HepG2 (cell line): Measurements from ENCODE around the gene RHOT2. TPM values are rescaled to one million over a fixed set of nuclear protein-coding genes. Genes with fewer than 3 reads are reported as not detected.

Experiments
- ARID5B ChIP-seq: IDR thresholded peaks from 2 replicates; pipeline ENCODE4 v1.4.0; 2020; ENCODE audit warnings: mild to moderate bottlenecking, missing genetic modification reagents
- CCDC6 ChIP-seq: sonication (generic); formaldehyde crosslinking; IDR thresholded peaks from 2 replicates; pipeline ENCODE4 v1.8.1; 2022; ENCODE audit warnings: mild to moderate bottlenecking, missing genetic modification reagents, moderate library complexity
- GLI4 ChIP-seq: sonication (generic); formaldehyde crosslinking; IDR thresholded peaks from 2 replicates; pipeline ENCODE4 v1.5.1; 2020; ENCODE audit warnings: missing genetic modification reagents, mild to moderate bottlenecking, moderate library complexity, borderline replicate concordance
- GZF1 ChIP-seq: sonication (generic); formaldehyde crosslinking; IDR thresholded peaks from 2 replicates; pipeline ENCODE4 v1.5.1; 2020; ENCODE audit warnings: mild to moderate bottlenecking, missing genetic modification reagents
- KLF6 ChIP-seq: IDR thresholded peaks from 2 replicates; pipeline ENCODE4 v1.8.0; 2016; ENCODE audit warnings: missing biosample characterization, missing genetic modification reagents
- SNAPC2 ChIP-seq: sonication (generic); formaldehyde crosslinking; IDR thresholded peaks from 2 replicates; pipeline ENCODE4 v1.8.1; 2022; ENCODE audit warnings: mild to moderate bottlenecking, missing genetic modification reagents
- TCF7 ChIP-seq: sonication (generic); IDR thresholded peaks from 2 replicates; pipeline ENCODE4 v1.6.1; 2016; ENCODE audit warnings: antibody characterized with exemption, low read depth
- TGIF2 ChIP-seq: IDR thresholded peaks from 2 replicates; pipeline ENCODE4 v1.6.1; 2016; ENCODE audit warnings: control low read depth, missing compliant biosample characterization
- UBTF ChIP-seq: sonication (generic); formaldehyde crosslinking; IDR thresholded peaks from 2 replicates; pipeline ENCODE4 v1.4.0; 2020; ENCODE audit warnings: mild to moderate bottlenecking, missing genetic modification reagents
- ZBTB20 ChIP-seq: sonication (generic); formaldehyde crosslinking; IDR thresholded peaks from 2 replicates; pipeline ENCODE4 v1.8.1; 2023; ENCODE audit warnings: missing genetic modification reagents, low read depth, mild to moderate bottlenecking, borderline replicate concordance
- ZEB1 ChIP-seq: IDR thresholded peaks from 2 replicates; pipeline ENCODE4 v1.6.1; 2012; ENCODE audit warnings: mild to moderate bottlenecking, low read depth, inconsistent platforms; ENCODE audit not compliant: insufficient replicate concordance
- ZFYVE20 ChIP-seq: sonication (generic); formaldehyde crosslinking; IDR thresholded peaks from 2 replicates; pipeline ENCODE4 v1.8.0; 2023; ENCODE audit warnings: low read depth, mild to moderate bottlenecking, moderate library complexity, missing genetic modification reagents, borderline replicate concordance
- ZNF235 ChIP-seq: sonication (generic); formaldehyde crosslinking; IDR thresholded peaks from 2 replicates; pipeline ENCODE4 v1.8.1; 2023; ENCODE audit warnings: mild to moderate bottlenecking, missing genetic modification reagents, borderline replicate concordance
- ZNF430 ChIP-seq: sonication (generic); formaldehyde crosslinking; IDR thresholded peaks from 2 replicates; pipeline ENCODE4 v1.9.0; 2021; ENCODE audit warnings: mild to moderate bottlenecking, missing genetic modification reagents
- ZNF547 ChIP-seq: sonication (generic); formaldehyde crosslinking; IDR thresholded peaks from 2 replicates; pipeline ENCODE4 v1.5.1; 2020; ENCODE audit warnings: mild to moderate bottlenecking, missing genetic modification reagents
- ZNF564 ChIP-seq: sonication (generic); formaldehyde crosslinking; IDR thresholded peaks from 2 replicates; pipeline ENCODE4 v1.8.1; 2023; ENCODE audit warnings: mild to moderate bottlenecking, missing genetic modification reagents
- ZNF784 ChIP-seq: sonication (generic); formaldehyde crosslinking; IDR thresholded peaks from 2 replicates; pipeline ENCODE4 v1.5.1; 2020; ENCODE audit warnings: missing genetic modification reagents, mild to moderate bottlenecking, borderline replicate concordance
- ZNF790 ChIP-seq: sonication (generic); formaldehyde crosslinking; IDR thresholded peaks from 2 replicates; pipeline ENCODE4 v1.8.0; 2022; ENCODE audit warnings: missing genetic modification reagents, mild to moderate bottlenecking, borderline replicate concordance
- ZNF83 ChIP-seq: sonication (generic); formaldehyde crosslinking; IDR thresholded peaks from 2 replicates; pipeline ENCODE4 v1.4.0; 2020; ENCODE audit warnings: missing genetic modification reagents, mild to moderate bottlenecking, borderline replicate concordance
- polyA plus RNA-seq, 8 experiments: library from polyadenylated mRNA; depleted of rRNA in 3 of 8; stranded (reverse) in 7 of 8; unstranded in 1 of 8; fragments of >200 nt; fragmentation: Illumina TruSeq in 4 of 8; extraction: Trizol in 4 of 8; gene quantifications; 2 replicates each; pipeline versions ENCODE4 v1.2.1 to v1.2.3, GENCODE V29; 2011 to 2016; ENCODE audit warnings: low read depth in 4 of 8, missing spikeins in 1 of 8, mixed read lengths in 1 of 8; ENCODE audit not compliant: insufficient read depth in 1 of 8
- total RNA-seq, 5 experiments: library from RNA; depleted of rRNA; stranded (reverse); fragments of >200 nt; fragmentation: Illumina TruSeq; extraction: Trizol; gene quantifications; 2 replicates each; pipeline ENCODE4 v1.2.3, GENCODE V29; 2016; ENCODE audit warnings: low read depth in 1 of 5
- TF ChIP-seq, protein P1 (sequence below): sonication (generic); formaldehyde crosslinking; IDR thresholded peaks from 2 replicates; pipeline ENCODE4 v1.5.0; 2020; ENCODE audit warnings: missing genetic modification reagents

The RHOT2 gene
- total and polyA plus RNA-seq, 2 of the 13 experiments (the other 11 are each of a cell fraction or from before 2014, with no cell fraction given) = 63.6 to 76.9 TPM

GRCh38 chr16:641326-642188 lies 26.4 kb upstream of the RHOT2 start, which contains the start of gene MCRIP2 (continued):
- TF ChIP-seq, protein P1, sequence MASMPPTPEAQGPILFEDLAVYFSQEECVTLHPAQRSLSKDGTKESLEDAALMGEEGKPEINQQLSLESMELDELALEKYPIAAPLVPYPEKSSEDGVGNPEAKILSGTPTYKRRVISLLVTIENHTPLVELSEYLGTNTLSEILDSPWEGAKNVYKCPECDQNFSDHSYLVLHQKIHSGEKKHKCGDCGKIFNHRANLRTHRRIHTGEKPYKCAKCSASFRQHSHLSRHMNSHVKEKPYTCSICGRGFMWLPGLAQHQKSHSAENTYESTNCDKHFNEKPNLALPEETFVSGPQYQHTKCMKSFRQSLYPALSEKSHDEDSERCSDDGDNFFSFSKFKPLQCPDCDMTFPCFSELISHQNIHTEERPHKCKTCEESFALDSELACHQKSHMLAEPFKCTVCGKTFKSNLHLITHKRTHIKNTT = no peak
- TF ChIP-seq TGIF2 (peak; percentile 48; the same call in 1 of the 2 replicates), GLI4 (CRISPR knock-in tag) (no peak), ZEB1 (no peak), ZNF784 (CRISPR knock-in tag) (0 out of 2 replicates have a peak, but pooled peaks have one; percentile 2), TCF7 (no peak), ZNF430 (peak; percentile 40), ZFYVE20 (no peak; the same call in 1 of the 2 replicates), KLF6 (CRISPR knock-in tag) (0 out of 2 replicates have a peak, but pooled peaks have one; percentile 53), ZNF83 (CRISPR knock-in tag) (no peak), SNAPC2 (CRISPR knock-in tag) (no peak), ZNF790 (CRISPR knock-in tag) (peak; percentile 72; the same call in 1 of the 2 replicates), ARID5B (CRISPR knock-in tag) (no peak), CCDC6 (CRISPR knock-in tag) (0 out of 2 replicates have a peak, but pooled peaks have one; percentile 49), ZNF235 (CRISPR knock-in tag) (0 out of 2 replicates have a peak, but pooled peaks have one; percentile 52), ZNF564 (CRISPR knock-in tag) (no peak; the same call in 1 of the 2 replicates), ZNF547 (CRISPR knock-in tag) (0 out of 2 replicates have a peak, but pooled peaks have one; percentile 6), ZBTB20 (CRISPR knock-in tag) (no peak), UBTF (peak; percentile 52; the same call in 1 of the 2 replicates), GZF1 (CRISPR knock-in tag) (no peak)
